T-cell (primary cell): Measurements from ENCODE around the gene CSRNP2. TPM values are rescaled to one million over a fixed set of nuclear protein-coding genes. Genes with fewer than 3 reads are reported as not detected.
A peak's percentile ranks its signal among the peaks of the same experiment; 100 is the strongest.

Experiments
- ATAC-seq, 4 experiments: fragments of 200-7000 bp in 3 of 4; fragments of 150-1000 bp in 1 of 4; cut with Tn5 transposase; replicated peaks in 1 of 4; 1 replicate in 3 of 4; 2 replicates in 1 of 4; pipeline ENCODE4 v1.10.0; 2021; ENCODE audit warnings: moderate library complexity in 3 of 4, mild to moderate bottlenecking in 2 of 4, moderate number of reproducible peaks in 1 of 4
- CTCF ChIA-PET, 2 donors: fragments of 300-600 bp; sonication (Branson Sonifier 250); formaldehyde crosslinking; loops; one replicate each; lab custom pipeline; 2022; ENCODE audit warnings: antibody characterized with exemption in 2 of 2; lab: Charles Lee
- POLR2A ChIA-PET, 2 donors: fragments of 300-600 bp; sonication (Branson Sonifier 250); formaldehyde crosslinking; loops; one replicate each; lab custom pipeline; 2022; ENCODE audit warnings: antibody characterized with exemption in 2 of 2; lab: Charles Lee
- DNase-seq, 35 experiments: peaks; one replicate each; pipeline versions ENCODE4 v3.0.0 to v3.0.0-alpha.2; 2013 to 2023
- H3K27ac ChIP-seq: one replicate; pipeline ENCODE4 v1.5.1; 2013; ENCODE audit warnings: low read length
- H3K27me3 ChIP-seq, 2 experiments: replicated peaks in 1 of 2; 1 replicate in 1 of 2; 2 replicates in 1 of 2; pipeline versions ENCODE4 v1.6.1 to v1.7.0; 2013; ENCODE audit warnings: low read length in 1 of 2, mixed read lengths in 1 of 2; ENCODE audit not compliant: control insufficient read depth in 2 of 2, insufficient read depth in 2 of 2; ENCODE audit errors: extremely low read depth in 1 of 2
- H3K36me3 ChIP-seq, 2 donors: 1 replicate in 1 of 2; 2 replicates in 1 of 2; pipeline versions ENCODE4 v1.6.1 to v1.7.0; 2013; ENCODE audit warnings: low read length in 1 of 2; ENCODE audit not compliant: control insufficient read depth in 2 of 2, insufficient read depth in 1 of 2; ENCODE audit errors: extremely low read depth in 1 of 2
- H3K4me1 ChIP-seq, 2 experiments: 1 replicate in 1 of 2; 2 replicates in 1 of 2; pipeline versions ENCODE4 v1.6.1 to v1.7.0; 2013; ENCODE audit warnings: low read length in 2 of 2, mixed read lengths in 1 of 2; ENCODE audit not compliant: insufficient read depth in 2 of 2, control insufficient read depth in 1 of 2; ENCODE audit errors: extremely low read depth in 1 of 2
- H3K4me3 ChIP-seq, 2 donors: 1 replicate in 1 of 2; 2 replicates in 1 of 2; pipeline versions ENCODE4 v1.5.1 to v1.7.0; 2013; ENCODE audit warnings: mild to moderate bottlenecking in 2 of 2, low read length in 1 of 2, moderate library complexity in 1 of 2; ENCODE audit not compliant: control insufficient read depth in 1 of 2; ENCODE audit errors: extremely low read depth in 1 of 2
- H3K9me3 ChIP-seq: 2 replicates; pipeline ENCODE4 v1.7.0; 2013
- H3K27ac Mint-ChIP-seq, 2 donors: one replicate each; pipeline ENCODE4 v1.8.0; 2020 to 2021; ENCODE audit warnings: mild to moderate bottlenecking in 2 of 2, mixed read lengths in 2 of 2
- H3K27me3 Mint-ChIP-seq, 2 donors: one replicate each; pipeline ENCODE4 v1.8.0; 2021 to 2022; ENCODE audit warnings: mixed read lengths in 2 of 2
- H3K36me3 Mint-ChIP-seq: one replicate; pipeline ENCODE4 v1.8.0; 2021; ENCODE audit warnings: mixed read lengths
- H3K4me1 Mint-ChIP-seq, 3 donors: one replicate each; pipeline ENCODE4 v1.8.0; 2020 to 2022; ENCODE audit warnings: mixed read lengths in 3 of 3, mild to moderate bottlenecking in 1 of 3
- H3K4me3 Mint-ChIP-seq, 3 donors: one replicate each; pipeline ENCODE4 v1.8.0; 2020 to 2022; ENCODE audit warnings: mild to moderate bottlenecking in 3 of 3, mixed read lengths in 3 of 3, moderate library complexity in 3 of 3
- H3K9me3 Mint-ChIP-seq, 3 donors: one replicate each; pipeline ENCODE4 v1.8.0; 2020 to 2022; ENCODE audit warnings: mixed read lengths in 3 of 3
- WGBS: methylation state at CpG from one replicate; pipeline ENCODE4 v1.1.5; 2013; ENCODE audit warnings: missing lambda C conversion rate; ENCODE audit not compliant: insufficient coverage; 5-methylcytosine and 5-hydroxymethylcytosine counted together
- total RNA-seq, 35 experiments: library from RNA in 6 of 35; stranded (reverse) in 6 of 35; fragments of 120-200 nt in 1 of 35; gene quantifications; one replicate each; pipeline versions ENCODE4 v1.2.1 to v1.2.4 and lab custom pipeline; 2013 to 2026

CSRNP2 gene
- total RNA-seq, 5 donors from 2014 or later (not counting 1 experiment from before 2014, with no cell fraction given): 24.4 to 37.3 (median 34.3) TPM

GRCh38 chr12:51023625-51024382 is 59.6 kb downstream of the CSRNP2 start:
- peaks cover 29 to 54% of the 10 kb centered on the region in 2 experiments for H3K4me1 ChIP-seq
- H3K4me3 ChIP-seq: peak overlapping the region in 1 of 2 donors; percentile 85
- Mint-ChIP-seq H3K27me3 (no peaks in the 10 kb centered on the region), H3K4me3 (peak overlapping the region; percentile 96 to 99 (median 98)), H3K4me1 (peaks cover 71 to 82% (median 74%) of the 10 kb centered on the region in 3 donors), H3K27ac (peak overlapping the region; percentile 98), H3K9me3 (no peaks in the 10 kb centered on the region), H3K36me3 (no peaks in the 10 kb centered on the region)
- no CpG with 5 or more reads among the region's 4 CpGs for WGBS
- ChIA-PET CTCF (interaction anchor here in 1 of 2 donors (0.5 to 0.6 kb wide), 2 partner anchors 237 to 373 kb away, joined by 7 to 9 read pairs; no protein-coding TSS in a partner anchor), POLR2A (no interaction called here)
- peaks cover 0 to 2% of the 10 kb centered on the region in 2 experiments for H3K27me3 ChIP-seq
- peak overlapping the region; percentile 77 for H3K27ac ChIP-seq
- ATAC-seq (no peak), DNase-seq (no peak)
- H3K36me3 ChIP-seq: no peaks in the 10 kb centered on the region
- H3K9me3 ChIP-seq: no peaks in the 10 kb centered on the region

- whole genome bisulfite sequencing: no CpG with 5 or more reads among the region's 1 CpG
- peaks cover 30 to 44% of the 10 kb centered on the region in 2 experiments for H3K4me1 ChIP-seq
- Mint-ChIP-seq H3K27me3 (no peaks in the 10 kb centered on the region), H3K9me3 (no peaks in the 10 kb centered on the region), H3K4me1 (peaks cover 68 to 74% (median 68%) of the 10 kb centered on the region in 3 donors), H3K27ac (peak overlapping the region; percentile 52 to 61), H3K36me3 (no peaks in the 10 kb centered on the region), H3K4me3 (peak overlapping the region; percentile 3 to 28 (median 28))
- CTCF ChIA-PET: interaction anchor here (0.6 to 1.5 kb wide), 5 partner anchors 9 to 279 kb away, joined by 3 to 4 read pairs (median 4); no protein-coding TSS in a partner anchor
- H3K9me3 ChIP-seq: no peaks in the 10 kb centered on the region
- no peaks in the 10 kb centered on the region for H3K27me3 ChIP-seq
- DNase-seq: no peak
- ATAC-seq: no peak
- H3K4me3 ChIP-seq: no peak overlapping the region
- POLR2A ChIA-PET: interaction anchor here (0.5 to 1.0 kb wide), 3 partner anchors 27 to 1600 kb away, joined by 3 to 4 read pairs (median 3); no protein-coding TSS in a partner anchor
- H3K27ac ChIP-seq: no peak overlapping the region
- no peaks in the 10 kb centered on the region for H3K36me3 ChIP-seq
Measured at GRCh38 chr12:51021694-51022093, 61.7 kb downstream of the CSRNP2 start.

DNA sequence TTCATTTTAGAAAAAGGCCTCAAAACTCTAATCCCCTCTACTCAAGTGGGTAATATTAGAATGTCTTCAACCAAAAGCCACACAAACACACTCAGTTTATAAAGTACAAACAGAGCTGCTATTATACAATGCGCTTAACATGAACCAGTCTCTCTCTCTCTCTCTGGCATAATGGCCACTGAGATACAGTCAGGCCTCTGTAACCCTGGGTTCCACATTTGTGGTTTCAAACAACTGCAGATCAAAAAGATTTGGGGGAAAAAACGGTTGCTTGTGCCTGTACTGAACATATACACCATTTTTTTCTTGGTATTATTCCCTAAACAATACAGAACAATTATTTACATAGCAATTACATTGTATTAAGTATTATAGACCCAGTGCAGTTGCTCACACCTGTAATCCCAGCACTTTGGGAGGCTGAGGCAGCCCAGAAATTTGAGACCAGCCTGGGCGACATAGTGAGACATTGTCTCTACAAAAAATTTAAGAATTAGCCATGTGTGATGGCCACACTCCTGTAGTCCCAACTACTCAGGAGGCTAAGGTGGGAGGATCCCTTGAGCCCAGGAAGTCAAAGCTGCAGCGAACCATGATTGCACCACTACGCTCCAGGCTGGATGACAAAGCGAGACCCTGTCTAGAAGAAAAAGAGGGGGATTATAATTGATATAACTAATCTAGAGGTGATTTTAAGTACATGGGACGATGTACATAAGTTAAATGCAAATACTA is 62.8 kb downstream of the CSRNP2 start:
- H3K4me3 Mint-ChIP-seq: peak overlapping the region in 1 of 3 donors; percentile 28
- WGBS: no CpG with 5 or more reads among the region's 7 CpGs
- ChIA-PET POLR2A (interaction anchor here in 1 of 2 donors (0.7 kb wide), 1 partner anchor 28 kb away, joined by 4 read pairs; no protein-coding TSS in a partner anchor), CTCF (no interaction called here)
- ATAC-seq (peak in 1 of 4 experiments; percentile 15), DNase-seq (no peak)
- H3K36me3 ChIP-seq: no peaks in the 10 kb centered on the region
- no peaks in the 10 kb centered on the region for H3K9me3 ChIP-seq
- H3K27me3 Mint-ChIP-seq: no peaks in the 10 kb centered on the region
- H3K4me1 Mint-ChIP-seq: peaks cover 63 to 65% (median 65%) of the 10 kb centered on the region in 3 donors
- H3K27ac Mint-ChIP-seq: peak overlapping the region in 1 of 2 donors; percentile 52
- H3K9me3 Mint-ChIP-seq: no peaks in the 10 kb centered on the region
- H3K4me3 ChIP-seq: no peak overlapping the region
- H3K4me1 ChIP-seq: peaks cover 30 to 36% of the 10 kb centered on the region in 2 experiments
- no peaks in the 10 kb centered on the region for H3K27me3 ChIP-seq
- no peak overlapping the region for H3K27ac ChIP-seq
- no peaks in the 10 kb centered on the region for H3K36me3 Mint-ChIP-seq

GRCh38 chr12:51019927-51020326 is 63.5 kb downstream of the CSRNP2 start:
- WGBS: no CpG with 5 or more reads among the region's 2 CpGs
- peaks cover 58 to 60% (median 58%) of the 10 kb centered on the region in 3 donors for H3K4me1 Mint-ChIP-seq

DNA sequence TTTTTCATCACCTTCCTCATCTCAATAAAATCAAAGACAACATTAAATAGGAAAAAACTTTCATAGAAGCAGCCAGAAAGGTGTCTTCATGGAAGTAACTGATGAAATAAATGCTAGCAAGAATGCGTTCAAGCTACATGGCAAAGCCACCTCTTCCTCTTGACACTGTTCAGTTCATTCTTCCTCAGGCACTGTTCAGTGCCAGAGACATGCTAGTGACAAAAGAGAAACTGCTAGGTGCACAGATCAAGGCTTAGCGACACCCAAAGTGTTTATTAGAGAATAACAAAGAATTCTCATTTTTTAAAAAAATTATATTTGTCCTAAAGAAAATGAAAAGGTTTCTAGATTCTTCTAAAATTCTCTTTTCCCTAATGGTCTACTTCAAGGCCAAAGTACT is 64.4 kb downstream of the CSRNP2 start:
- CTCF ChIA-PET: interaction anchor here (0.5 to 1.4 kb wide), 2 partner anchors 193 kb away, joined by 4 read pairs; no protein-coding TSS in a partner anchor
- no peaks in the 10 kb centered on the region for H3K9me3 ChIP-seq
- Mint-ChIP-seq H3K4me3 (no peak overlapping the region), H3K36me3 (no peaks in the 10 kb centered on the region), H3K9me3 (no peaks in the 10 kb centered on the region), H3K4me1 (peaks cover 48 to 51% (median 49%) of the 10 kb centered on the region in 3 donors), H3K27ac (peak overlapping the region in 1 of 2 donors; percentile 19), H3K27me3 (no peaks in the 10 kb centered on the region)
- peaks cover 17 to 28% of the 10 kb centered on the region in 2 experiments for H3K4me1 ChIP-seq
- no peak overlapping the region for H3K4me3 ChIP-seq
- DNase-seq: no peak
- no peaks in the 10 kb centered on the region for H3K27me3 ChIP-seq
- 100% methylated on average over 1 of the region's 2 CpGs for WGBS
- peak in 1 of 4 experiments; percentile 54 for ATAC-seq
- H3K36me3 ChIP-seq: no peaks in the 10 kb centered on the region
- POLR2A ChIA-PET: interaction anchor here in 1 of 2 donors (0.8 kb wide), 1 partner anchor 276 kb away, joined by 3 read pairs; no protein-coding TSS in a partner anchor
- no peak overlapping the region for H3K27ac ChIP-seq

More at GRCh38 chr12:51019927-51020326, 63.5 kb downstream of the CSRNP2 start:
- H3K27me3 ChIP-seq: no peaks in the 10 kb centered on the region
- ATAC-seq (no peak), DNase-seq (no peak)
- peaks cover 25 to 32% of the 10 kb centered on the region in 2 experiments for H3K4me1 ChIP-seq
- POLR2A ChIA-PET: interaction anchor here in 1 of 2 donors (0.7 to 0.8 kb wide), 3 partner anchors 28 to 275 kb away, joined by 3 to 4 read pairs (median 3); no protein-coding TSS in a partner anchor
- Mint-ChIP-seq H3K9me3 (no peaks in the 10 kb centered on the region), H3K4me3 (no peak overlapping the region), H3K36me3 (no peaks in the 10 kb centered on the region), H3K27ac (no peak overlapping the region), H3K27me3 (no peaks in the 10 kb centered on the region)
- CTCF ChIA-PET: interaction anchor here in 1 of 2 donors (1.4 kb wide), 1 partner anchor 194 kb away, joined by 4 read pairs; no protein-coding TSS in a partner anchor
- no peak overlapping the region for H3K4me3 ChIP-seq
- H3K27ac ChIP-seq: no peak overlapping the region
- H3K9me3 ChIP-seq: no peaks in the 10 kb centered on the region
- no peaks in the 10 kb centered on the region for H3K36me3 ChIP-seq

- no peak overlapping the region for H3K4me3 ChIP-seq
- no peak overlapping the region for H3K27ac ChIP-seq
- H3K9me3 ChIP-seq: no peaks in the 10 kb centered on the region
- Mint-ChIP-seq H3K9me3 (no peaks in the 10 kb centered on the region), H3K4me1 (peaks cover 48 to 51% (median 49%) of the 10 kb centered on the region in 3 donors), H3K36me3 (no peaks in the 10 kb centered on the region), H3K27ac (no peak overlapping the region), H3K27me3 (no peaks in the 10 kb centered on the region), H3K4me3 (no peak overlapping the region)
- ATAC-seq (no peak), DNase-seq (no peak)
- no peaks in the 10 kb centered on the region for H3K36me3 ChIP-seq
- ChIA-PET POLR2A (interaction anchor here in 1 of 2 donors (0.5 kb wide), 1 partner anchor 31 kb away, joined by 3 read pairs; no protein-coding TSS in a partner anchor), CTCF (no interaction called here)
- peaks cover 17 to 18% of the 10 kb centered on the region in 2 experiments for H3K4me1 ChIP-seq
- no peaks in the 10 kb centered on the region for H3K27me3 ChIP-seq
Measured at GRCh38 chr12:51017452-51017851, 65.9 kb downstream of the CSRNP2 start.
